PFSK-1 (cell line): ENCODE results near the gene SPAG8.

ENCODE experiments used
- SIN3A ChIP-seq: IDR thresholded peaks from 2 replicates; pipeline ENCODE4 v1.6.1; 2012; ENCODE audit warnings: mild to moderate bottlenecking, low read length, moderate library complexity, borderline replicate concordance; ENCODE audit not compliant: insufficient read depth
- TAF1 ChIP-seq: IDR thresholded peaks from 2 replicates; pipeline ENCODE4 v1.6.1; 2012; ENCODE audit warnings: low read length, control low read depth, borderline replicate concordance; ENCODE audit not compliant: insufficient read depth
- TF ChIP-seq, protein P1 (sequence below), 2 experiments: IDR thresholded peaks; 2 replicates each; pipeline versions ENCODE4 v1.6.1 to v1.8.0; 2011 to 2012; ENCODE audit warnings: low read depth in 2 of 2, low read length in 2 of 2, control low read depth in 1 of 2, inconsistent platforms in 1 of 2, mild to moderate bottlenecking in 1 of 2, moderate library complexity in 1 of 2; ENCODE audit not compliant: insufficient read depth in 1 of 2

DNA sequence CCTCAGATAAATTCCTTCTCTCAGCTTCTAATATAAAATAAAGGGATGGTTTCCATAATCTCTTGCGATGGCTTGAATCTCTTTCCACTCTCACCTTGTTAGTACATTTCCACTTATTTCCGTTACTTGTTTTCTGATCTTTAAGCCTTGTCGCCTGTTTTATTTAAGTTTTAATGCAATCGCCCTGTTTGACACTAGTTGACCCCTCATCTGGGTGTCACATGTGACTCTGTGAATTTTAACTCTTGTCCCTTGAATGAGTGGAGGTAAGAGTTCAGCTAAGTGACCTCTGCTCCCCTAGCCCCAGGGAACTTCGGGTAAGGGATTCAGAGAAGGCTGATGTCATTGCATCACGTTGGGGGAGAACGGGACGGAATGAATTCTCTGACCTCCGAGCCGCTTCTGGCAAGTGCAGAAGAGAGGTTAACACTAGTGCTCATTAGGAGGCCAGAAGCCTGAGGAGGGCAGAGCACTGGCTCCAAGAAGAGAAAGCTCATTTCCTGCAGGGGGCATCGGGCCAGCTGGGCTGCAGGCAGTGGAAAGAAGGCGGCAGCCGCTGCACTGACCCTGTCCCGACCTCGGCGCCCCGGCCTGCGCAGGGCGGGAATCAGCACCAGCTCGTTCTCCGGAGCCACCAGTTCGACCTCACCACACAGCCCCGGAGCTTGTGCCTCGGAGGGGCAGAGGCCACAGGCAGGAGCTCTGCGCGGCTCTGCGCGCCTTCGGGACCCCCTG is 2.2 kb upstream of the SPAG8 start:
- TF ChIP-seq, protein P1, sequence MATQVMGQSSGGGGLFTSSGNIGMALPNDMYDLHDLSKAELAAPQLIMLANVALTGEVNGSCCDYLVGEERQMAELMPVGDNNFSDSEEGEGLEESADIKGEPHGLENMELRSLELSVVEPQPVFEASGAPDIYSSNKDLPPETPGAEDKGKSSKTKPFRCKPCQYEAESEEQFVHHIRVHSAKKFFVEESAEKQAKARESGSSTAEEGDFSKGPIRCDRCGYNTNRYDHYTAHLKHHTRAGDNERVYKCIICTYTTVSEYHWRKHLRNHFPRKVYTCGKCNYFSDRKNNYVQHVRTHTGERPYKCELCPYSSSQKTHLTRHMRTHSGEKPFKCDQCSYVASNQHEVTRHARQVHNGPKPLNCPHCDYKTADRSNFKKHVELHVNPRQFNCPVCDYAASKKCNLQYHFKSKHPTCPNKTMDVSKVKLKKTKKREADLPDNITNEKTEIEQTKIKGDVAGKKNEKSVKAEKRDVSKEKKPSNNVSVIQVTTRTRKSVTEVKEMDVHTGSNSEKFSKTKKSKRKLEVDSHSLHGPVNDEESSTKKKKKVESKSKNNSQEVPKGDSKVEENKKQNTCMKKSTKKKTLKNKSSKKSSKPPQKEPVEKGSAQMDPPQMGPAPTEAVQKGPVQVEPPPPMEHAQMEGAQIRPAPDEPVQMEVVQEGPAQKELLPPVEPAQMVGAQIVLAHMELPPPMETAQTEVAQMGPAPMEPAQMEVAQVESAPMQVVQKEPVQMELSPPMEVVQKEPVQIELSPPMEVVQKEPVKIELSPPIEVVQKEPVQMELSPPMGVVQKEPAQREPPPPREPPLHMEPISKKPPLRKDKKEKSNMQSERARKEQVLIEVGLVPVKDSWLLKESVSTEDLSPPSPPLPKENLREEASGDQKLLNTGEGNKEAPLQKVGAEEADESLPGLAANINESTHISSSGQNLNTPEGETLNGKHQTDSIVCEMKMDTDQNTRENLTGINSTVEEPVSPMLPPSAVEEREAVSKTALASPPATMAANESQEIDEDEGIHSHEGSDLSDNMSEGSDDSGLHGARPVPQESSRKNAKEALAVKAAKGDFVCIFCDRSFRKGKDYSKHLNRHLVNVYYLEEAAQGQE (IDR thresholded peaks at IDR 0.05; ENCODE audit: insufficient read depth in 1 of 2, low read depth in 2 of 2, low read length in 2 of 2): no peak
- TF ChIP-seq TAF1 (no peak), SIN3A (no peak)
